Osteocyte (in vitro differentiated cells): ENCODE results near the gene MVK. TPM values are rescaled to one million over a fixed set of nuclear protein-coding genes. Genes with fewer than 3 reads are reported as not detected.

Experiments
- DNase-seq: peaks from one replicate; pipeline ENCODE4 v3.0.0; 2021; ENCODE audit warnings: mixed read lengths; ENCODE audit not compliant: unreplicated experiment; ENCODE audit errors: extremely low spot score
- H3K27ac Mint-ChIP-seq: one replicate; pipeline ENCODE4 v1.8.0; 2021; ENCODE audit warnings: mild to moderate bottlenecking, mixed read lengths; ENCODE audit not compliant: unreplicated experiment
- H3K27me3 Mint-ChIP-seq: one replicate; pipeline ENCODE4 v1.8.0; 2021; ENCODE audit warnings: mixed read lengths; ENCODE audit not compliant: unreplicated experiment
- H3K36me3 Mint-ChIP-seq: one replicate; pipeline ENCODE4 v1.8.0; 2021; ENCODE audit warnings: mixed read lengths; ENCODE audit not compliant: unreplicated experiment
- H3K4me1 Mint-ChIP-seq: one replicate; pipeline ENCODE4 v1.8.0; 2021; ENCODE audit warnings: mixed read lengths; ENCODE audit not compliant: unreplicated experiment
- H3K4me3 Mint-ChIP-seq: one replicate; pipeline ENCODE4 v1.8.0; 2021; ENCODE audit warnings: mild to moderate bottlenecking, moderate library complexity, mixed read lengths; ENCODE audit not compliant: unreplicated experiment
- H3K9me3 Mint-ChIP-seq: one replicate; pipeline ENCODE4 v1.8.0; 2021; ENCODE audit warnings: mixed read lengths; ENCODE audit not compliant: unreplicated experiment
- CTCF ChIP-seq: fragments of 200-600 bp; sonication (generic); IDR thresholded peaks from 2 replicates; pipeline ENCODE4 v1.5.0; 2021; ENCODE audit warnings: antibody characterized with exemption, mild to moderate bottlenecking, moderate library complexity
- total RNA-seq: library from RNA; stranded (reverse); gene quantifications from 2 replicates; pipeline ENCODE4 v1.2.1, GENCODE V29; 2021

The MVK gene
- total RNA-seq, 1 donor from 2014 or later, result 13.0 TPM

GRCh38 chr12:109582636-109583035 lies 9.0 kb downstream of the MVK start:
- Mint-ChIP-seq H3K9me3 (no peaks in the 10 kb centered on the region), H3K36me3 (peaks cover 18% of the 10 kb centered on the region), H3K27me3 (no peaks in the 10 kb centered on the region), H3K27ac (no peak overlapping the region), H3K4me1 (no peaks in the 10 kb centered on the region), H3K4me3 (no peak overlapping the region)
- DNase-seq, result no peak
- no peak for TF ChIP-seq CTCF

DNA sequence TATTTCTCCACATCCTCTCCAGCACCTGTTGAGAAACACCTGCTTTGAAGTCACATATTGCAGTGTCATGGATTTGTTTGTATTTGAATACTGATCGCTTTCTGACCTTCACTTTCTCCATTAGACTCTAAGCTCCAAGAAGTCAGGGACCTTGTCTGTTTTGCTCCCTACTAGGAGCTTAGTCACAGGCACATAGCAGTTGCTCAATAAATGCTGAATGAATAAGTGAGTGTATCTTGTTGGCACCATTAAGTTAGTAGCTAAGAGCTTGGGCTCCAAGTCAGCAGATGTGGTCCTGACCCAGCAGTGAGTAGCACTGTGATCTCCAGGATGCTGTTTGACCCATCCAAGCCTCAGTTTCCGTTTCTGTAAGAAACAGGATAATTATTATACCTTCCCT lies 10.1 kb downstream of the MVK start:
- no peaks in the 10 kb centered on the region for H3K27me3 Mint-ChIP-seq
- DNase-seq, result no peak
- H3K4me3 Mint-ChIP-seq, result no peak overlapping the region
- peaks cover 20% of the 10 kb centered on the region for H3K36me3 Mint-ChIP-seq
- no peaks in the 10 kb centered on the region for H3K9me3 Mint-ChIP-seq
- no peaks in the 10 kb centered on the region for H3K4me1 Mint-ChIP-seq
- TF ChIP-seq CTCF, result no peak
- no peak overlapping the region for H3K27ac Mint-ChIP-seq

- no peak for TF ChIP-seq CTCF
- no peak for DNase-seq
- Mint-ChIP-seq H3K27me3 (no peaks in the 10 kb centered on the region), H3K27ac (no peak overlapping the region), H3K4me1 (no peaks in the 10 kb centered on the region), H3K4me3 (no peak overlapping the region), H3K36me3 (peaks cover 13% of the 10 kb centered on the region), H3K9me3 (no peaks in the 10 kb centered on the region)
Observed at GRCh38 chr12:109586385-109587296, 13.0 kb downstream of the MVK start.

GRCh38 chr12:109587921-109588320 lies 14.3 kb downstream of the MVK start:
- no peaks in the 10 kb centered on the region for H3K27me3 Mint-ChIP-seq
- H3K27ac Mint-ChIP-seq, result no peak overlapping the region
- TF ChIP-seq CTCF, result no peak
- peaks cover 7% of the 10 kb centered on the region for H3K36me3 Mint-ChIP-seq
- no peaks in the 10 kb centered on the region for H3K9me3 Mint-ChIP-seq
- DNase-seq, result no peak
- no peaks in the 10 kb centered on the region for H3K4me1 Mint-ChIP-seq
- H3K4me3 Mint-ChIP-seq, result no peak overlapping the region

DNA sequence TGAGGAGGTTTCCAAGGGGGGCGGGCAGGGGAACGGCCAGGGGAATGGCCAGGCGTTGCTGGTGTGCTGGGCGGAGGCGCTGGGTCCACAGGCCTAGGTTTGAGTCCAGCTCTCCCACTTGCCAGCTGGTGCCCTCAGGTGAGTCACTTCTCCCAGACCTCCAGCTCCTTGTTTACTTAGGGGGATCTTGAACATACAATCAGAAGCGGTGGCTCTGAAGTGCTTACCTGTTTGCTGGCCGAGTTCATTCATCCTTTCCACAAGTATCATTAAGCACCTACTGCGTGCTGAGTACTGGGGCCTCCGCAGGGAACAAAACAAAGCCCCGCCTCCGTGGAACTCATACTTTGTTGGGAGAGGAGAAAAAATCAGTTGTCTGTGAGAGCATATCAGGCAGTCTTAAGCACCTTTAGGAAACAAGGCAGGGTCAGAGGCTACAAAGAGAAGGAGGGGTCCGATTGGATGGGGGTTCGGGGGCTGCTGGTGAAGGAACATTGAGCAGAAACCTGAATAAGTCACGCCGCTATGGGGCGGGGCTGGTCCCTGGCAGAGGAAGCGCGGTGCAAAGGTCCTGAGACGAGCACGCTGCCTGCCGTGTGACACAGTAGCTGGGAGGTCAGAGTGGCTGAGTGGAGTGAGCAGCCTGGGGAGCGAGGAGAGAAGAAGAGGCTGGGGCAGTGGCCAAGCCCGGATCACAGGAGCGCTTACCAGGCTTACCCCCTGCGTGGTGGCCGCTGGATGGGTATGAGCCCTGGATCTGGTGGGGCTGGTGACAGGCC lies 15.1 kb downstream of the MVK start:
- H3K4me3 Mint-ChIP-seq, result no peak overlapping the region
- no peak overlapping the region for H3K27ac Mint-ChIP-seq
- no peaks in the 10 kb centered on the region for H3K4me1 Mint-ChIP-seq
- no peak for DNase-seq
- no peaks in the 10 kb centered on the region for H3K9me3 Mint-ChIP-seq
- H3K27me3 Mint-ChIP-seq, result no peaks in the 10 kb centered on the region
- H3K36me3 Mint-ChIP-seq, result peaks cover 6% of the 10 kb centered on the region
- TF ChIP-seq CTCF, result no peak
